SIG-M5 treated with dmso at 0.1 percent for 504 hours (cell line): ENCODE results near the gene MNAT1.
"Not testable (repeated sequence)": the region's sequence is repeated elsewhere in the genome, so short reads cannot be mapped to it uniquely, and the experiment has no call there.

Experiments used
- DNase-seq: peaks from one replicate; lab custom pipeline; 2025; ENCODE audit not compliant: unreplicated experiment; lab: John Stamatoyannopoulos, UW

Gene MNAT1

GRCh38 chr14:60736494-60736893 is 1.9 kb downstream of the MNAT1 start:
- DNase-seq = no peak

- DNase-seq = no peak
Measured at GRCh38 chr14:60738843-60739508, 4.4 kb downstream of the MNAT1 start.

DNA sequence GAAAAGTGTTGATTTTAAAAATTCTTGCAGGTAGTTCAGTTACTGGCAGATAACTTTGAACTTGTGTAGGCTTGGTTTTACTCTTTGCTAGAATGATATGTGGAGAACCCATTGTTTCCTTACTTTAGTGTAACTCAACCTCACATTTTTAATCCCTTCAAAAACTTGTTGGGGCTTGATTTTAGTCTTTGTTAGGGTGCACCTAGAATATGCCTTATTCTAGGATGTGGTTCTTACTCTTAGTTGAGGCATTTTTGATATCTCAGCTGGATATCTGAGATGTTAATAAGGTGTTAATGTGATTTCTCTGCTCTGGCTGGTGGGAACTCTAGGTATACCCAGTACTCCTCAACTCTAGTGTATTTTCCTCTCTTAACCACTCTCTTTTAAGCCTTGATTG is 10.0 kb downstream of the MNAT1 start:
- no peak for DNase-seq

- DNase-seq = peak; percentile 97
Measured at GRCh38 chr14:60753264-60754119, 18.9 kb downstream of the MNAT1 start.

GRCh38 chr14:60756847-60757246 is 22.3 kb downstream of the MNAT1 start:
- DNase-seq = no peak

GRCh38 chr14:60757567-60758002 is 23.0 kb downstream of the MNAT1 start:
- DNase-seq = no peak

DNA sequence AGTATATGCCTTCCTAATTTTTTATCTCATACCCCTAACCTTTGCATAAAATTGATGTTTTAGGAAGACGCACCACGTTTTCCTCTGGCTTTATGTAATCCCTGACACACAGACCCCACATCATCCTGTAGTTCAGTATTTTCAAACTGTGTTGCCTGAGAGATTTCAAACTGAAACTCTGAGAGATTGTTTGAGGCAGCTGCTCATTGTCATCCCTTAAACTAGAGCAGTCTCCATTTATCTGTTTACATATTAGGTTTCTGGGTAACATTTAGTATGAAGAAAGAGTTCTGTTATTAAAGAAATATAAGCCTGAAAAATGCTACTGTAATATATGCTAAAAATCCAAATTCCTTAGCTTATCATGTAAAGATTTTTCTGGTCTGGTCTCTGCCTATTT is 24.3 kb downstream of the MNAT1 start:
- DNase-seq = no peak

DNA sequence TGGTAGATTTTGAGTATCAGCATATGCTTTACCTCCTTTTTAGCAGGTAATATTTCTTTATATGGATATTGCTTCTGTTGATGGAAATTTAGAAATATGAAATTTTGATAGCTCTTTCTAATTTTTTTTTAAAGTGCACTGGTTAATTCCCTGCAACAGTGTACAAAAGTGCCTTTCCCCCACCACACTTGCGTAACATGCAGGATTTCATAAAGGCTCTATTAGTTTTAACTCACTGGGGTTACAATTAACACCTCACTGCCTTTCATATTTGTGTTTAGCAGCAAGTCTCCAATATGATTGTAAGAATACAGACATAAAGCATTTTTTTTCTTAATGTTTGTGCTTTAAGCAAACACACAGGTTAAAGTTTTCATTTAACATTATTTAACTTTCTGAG is 25.6 kb downstream of the MNAT1 start:
- peak; percentile 12 for DNase-seq

DNA sequence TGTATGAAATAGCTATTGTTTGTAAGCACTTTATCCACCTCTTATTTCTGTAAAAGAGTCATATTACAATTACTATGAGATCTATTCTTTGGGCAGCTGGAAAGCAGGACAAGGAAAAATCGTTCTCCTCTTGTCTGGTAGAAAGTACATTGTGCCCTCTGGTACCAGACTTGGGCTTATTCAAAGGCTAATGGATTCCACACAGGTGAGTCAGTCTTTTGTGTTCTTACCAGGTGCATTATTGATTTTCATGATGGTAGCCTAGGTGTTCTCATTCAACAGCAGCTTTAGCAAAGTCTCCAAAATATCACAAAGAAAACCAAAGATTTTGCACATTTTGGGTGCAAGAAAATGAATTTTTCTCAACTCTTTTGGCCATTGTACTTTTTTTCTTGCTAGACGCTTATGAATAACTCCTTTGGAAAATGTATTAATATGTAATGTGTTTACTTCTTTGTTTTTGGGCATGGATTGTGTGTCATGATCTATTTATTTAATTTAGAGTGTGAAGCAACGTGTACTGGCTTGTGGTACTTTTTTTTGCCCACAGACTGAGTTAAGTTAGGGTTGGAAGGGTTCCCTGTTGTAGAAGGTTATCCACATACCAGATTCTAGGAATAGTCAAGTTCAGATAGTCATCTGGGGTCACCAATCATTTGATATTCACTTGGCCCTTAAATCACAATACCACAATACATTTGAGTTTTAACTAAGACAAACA is 26.2 kb downstream of the MNAT1 start:
- DNase-seq = peak; percentile 40

DNA sequence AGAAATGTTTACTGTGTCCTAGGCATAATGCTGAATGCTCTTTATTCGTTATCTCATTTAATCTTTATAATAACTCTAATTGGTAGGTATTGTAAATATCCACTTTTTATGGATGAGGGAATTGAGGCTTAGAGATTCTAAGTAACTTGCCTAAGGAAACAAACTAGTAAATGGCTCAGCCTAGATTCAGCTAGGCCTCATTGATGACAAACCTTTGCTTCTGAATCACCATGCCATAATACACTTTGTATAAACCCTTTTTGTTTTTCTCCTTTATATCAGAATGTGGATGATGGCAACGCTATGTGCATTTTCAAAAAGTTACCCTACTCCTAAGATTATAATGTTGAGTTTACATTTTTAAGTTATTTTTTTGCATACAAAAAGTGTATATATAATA is 34.0 kb downstream of the MNAT1 start:
- no peak for DNase-seq

DNA sequence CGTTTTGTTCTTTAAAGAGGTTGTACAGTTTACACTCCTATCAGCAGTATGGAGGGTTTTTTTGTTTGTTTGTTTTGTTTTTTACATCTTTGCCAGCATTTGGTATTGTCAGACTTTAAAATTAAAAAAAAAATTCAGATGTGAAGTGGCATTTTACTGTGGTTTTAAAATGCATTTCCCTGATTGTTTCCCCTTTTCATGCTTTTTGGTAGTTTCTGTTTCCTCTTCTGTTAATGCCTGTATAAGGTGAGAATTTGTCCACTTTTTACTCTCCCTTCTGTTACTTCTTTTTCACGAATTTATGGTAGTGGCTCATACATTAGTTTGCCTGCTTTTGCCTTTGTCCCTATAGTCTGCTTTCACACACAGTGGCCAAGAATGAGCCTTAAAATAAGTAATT is 36.6 kb downstream of the MNAT1 start:
- no peak for DNase-seq

DNA sequence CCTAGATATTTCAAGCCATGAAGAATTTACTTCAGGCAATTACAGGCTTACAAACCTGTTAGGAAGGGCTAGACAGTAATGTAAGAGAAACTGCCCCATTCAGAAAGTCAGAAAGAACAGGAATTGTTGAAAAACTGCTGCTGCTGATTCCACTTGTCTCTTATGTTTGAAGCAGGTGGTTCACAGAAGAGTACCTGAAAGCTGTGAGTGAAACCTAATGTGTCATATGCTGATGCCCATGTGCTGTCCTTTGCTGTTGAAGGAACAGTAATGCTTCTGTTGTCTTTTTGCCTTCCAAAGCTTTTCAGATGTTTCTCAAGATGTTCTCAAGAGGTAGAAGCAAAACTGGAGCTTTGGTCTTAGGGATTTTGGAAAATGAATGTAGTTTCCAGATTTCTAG is 39.0 kb downstream of the MNAT1 start:
- DNase-seq = no peak

DNA sequence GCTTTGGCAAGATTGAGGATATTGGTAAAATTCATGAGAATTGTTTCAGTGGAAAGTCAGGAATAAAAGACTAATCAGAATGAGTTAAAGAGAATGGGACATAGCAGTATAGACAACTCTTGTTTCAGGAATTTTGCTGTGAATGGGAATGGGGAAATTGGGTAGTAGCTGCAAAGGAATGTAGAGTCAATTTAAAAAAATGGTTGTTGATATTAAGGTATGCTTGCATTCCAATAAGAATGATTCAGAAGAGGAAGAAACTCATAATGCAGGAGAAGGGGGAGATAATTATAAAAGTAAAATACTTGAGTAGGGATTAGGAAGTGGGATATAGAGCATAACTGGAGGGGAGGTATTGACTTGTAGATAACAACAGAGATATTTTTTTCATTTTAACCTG is 40.7 kb downstream of the MNAT1 start:
- DNase-seq = no peak

DNA sequence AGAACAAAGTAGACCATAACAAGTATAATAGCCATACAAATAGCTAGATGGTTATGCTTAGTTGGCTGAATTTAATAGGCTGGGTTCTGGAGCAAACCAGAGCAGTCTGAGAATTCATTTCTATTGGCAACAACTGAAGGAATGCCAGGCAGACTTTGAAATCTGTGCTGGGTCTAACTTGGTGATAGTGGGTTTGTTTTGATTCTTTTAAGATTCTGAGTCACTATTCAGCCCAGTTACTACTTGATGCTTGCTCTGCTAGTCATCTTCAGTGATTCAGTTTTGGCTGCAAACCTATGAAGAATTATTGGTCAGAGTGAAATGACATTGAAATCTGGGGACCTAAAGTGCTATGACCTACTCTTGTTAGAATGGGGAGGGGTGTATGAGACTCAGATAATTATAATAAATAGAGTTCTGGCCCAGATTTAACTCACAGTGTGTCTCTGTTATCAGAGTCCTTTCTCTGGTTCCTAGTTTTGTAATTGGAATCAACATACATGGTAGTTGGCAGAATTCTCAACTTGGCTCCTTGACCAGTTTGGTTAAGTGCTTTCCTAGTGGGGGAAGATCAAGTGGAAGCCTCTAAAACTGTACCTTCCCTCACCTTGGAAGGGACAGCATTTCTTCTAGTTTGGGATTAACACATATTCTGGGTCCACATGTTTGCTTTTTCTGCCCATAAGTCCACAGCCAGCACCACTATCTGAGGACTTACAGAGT is 43.5 kb downstream of the MNAT1 start:
- no peak for DNase-seq

GRCh38 chr14:60779745-60780514 is 45.4 kb downstream of the MNAT1 start:
- DNase-seq = not testable (repeated sequence)

DNA sequence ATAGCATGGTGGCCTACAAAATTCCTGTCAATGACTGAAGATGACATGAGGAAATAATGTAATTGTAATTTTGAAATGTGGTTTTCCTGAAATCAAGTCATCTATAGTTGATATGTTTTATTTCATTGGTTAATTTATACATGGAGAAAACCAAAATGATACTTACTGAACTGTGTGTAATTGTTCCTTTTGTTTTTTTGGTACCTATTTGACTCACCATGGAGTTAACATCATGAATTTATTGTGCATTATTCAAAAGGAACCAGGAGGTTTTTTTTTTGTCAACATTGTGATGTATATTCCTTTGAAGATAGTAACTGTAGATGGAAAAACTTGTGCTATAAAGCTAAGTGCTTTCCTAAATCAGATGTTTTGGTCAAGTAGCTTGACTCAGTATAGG is 46.0 kb downstream of the MNAT1 start:
- not testable (repeated sequence) for DNase-seq

- DNase-seq = no peak
Measured at GRCh38 chr14:60786905-60787304, 52.3 kb downstream of the MNAT1 start.

GRCh38 chr14:60789656-60790055 is 55.1 kb downstream of the MNAT1 start:
- no peak for DNase-seq

DNA sequence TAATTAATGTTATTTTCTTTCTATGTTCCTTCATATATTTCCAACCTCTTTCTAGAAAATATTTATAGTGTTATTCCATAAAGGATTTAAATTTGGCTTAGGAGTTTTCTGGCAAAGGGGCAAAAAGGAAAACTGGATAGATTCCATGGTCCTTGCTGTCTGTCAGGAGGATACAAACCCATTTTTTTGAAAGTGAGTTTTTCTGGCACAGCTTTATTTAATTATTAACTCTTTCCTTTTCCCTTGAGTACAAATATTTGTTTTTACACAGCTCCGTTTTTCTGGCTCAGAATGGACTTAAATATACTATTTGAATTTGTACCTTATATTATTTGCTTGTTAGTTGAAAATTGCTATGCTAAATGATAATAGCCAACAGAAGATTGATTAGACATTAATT is 56.3 kb downstream of the MNAT1 start:
- DNase-seq = no peak

DNA sequence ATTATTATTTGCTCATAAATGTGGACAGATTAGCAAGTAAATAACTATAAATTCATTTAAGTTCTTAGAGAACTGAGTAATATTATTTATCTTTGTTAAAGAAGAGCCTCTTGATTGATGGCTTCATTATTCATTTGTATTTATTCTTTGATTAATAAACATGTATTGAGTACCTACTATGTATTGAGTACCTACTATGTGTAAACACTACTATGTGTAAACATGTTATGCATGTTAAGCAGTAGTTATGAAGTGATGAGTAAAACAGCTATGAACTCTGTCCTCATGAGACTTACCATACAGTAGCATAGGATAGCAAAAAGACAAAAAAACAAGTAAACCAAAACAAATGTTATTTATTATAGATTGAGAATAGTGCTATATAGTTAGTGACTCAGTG is 61.9 kb downstream of the MNAT1 start:
- DNase-seq = no peak
